ENCODE results near the gene KRTAP9-8.
A peak's percentile ranks its signal among the peaks of the same experiment; 100 is the strongest.
"Not testable (repeated sequence)": the region's sequence is repeated elsewhere in the genome, so short reads cannot be mapped to it uniquely, and the experiment has no call there.

Gene KRTAP9-8, protein sequence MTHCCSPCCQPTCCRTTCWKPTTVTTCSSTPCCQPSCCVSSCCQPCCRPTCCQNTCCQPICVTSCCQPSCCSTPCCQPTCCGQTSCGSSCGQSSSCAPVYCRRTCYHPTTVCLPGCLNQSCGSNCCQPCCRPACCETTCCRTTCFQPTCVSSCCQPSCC

DNA sequence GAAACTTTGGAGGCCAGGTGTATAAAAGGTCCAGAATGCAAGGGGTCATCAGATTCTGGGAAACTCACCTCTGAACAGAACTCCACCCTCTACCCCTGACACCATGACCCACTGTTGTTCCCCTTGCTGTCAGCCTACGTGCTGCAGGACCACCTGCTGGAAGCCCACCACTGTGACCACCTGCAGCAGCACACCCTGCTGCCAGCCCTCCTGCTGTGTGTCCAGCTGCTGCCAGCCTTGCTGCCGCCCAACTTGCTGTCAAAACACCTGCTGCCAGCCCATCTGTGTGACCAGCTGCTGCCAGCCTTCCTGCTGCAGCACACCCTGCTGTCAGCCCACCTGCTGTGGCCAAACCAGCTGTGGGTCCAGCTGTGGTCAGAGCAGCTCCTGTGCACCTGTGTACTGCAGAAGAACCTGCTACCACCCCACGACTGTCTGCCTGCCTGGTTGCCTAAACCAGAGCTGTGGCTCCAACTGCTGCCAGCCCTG lies at the start of gene KRTAP9-8:
KRTAP9-8 (plus strand) TSS at position 51 of the 489 bp plus-strand sequence; CDS start at position 104, 53 bp downstream.
- H3K4me3 ChIP-seq; H3K27ac ChIP-seq; DNase-seq (ENCODE audit: low spot score): not testable (repeated sequence)

- not testable (repeated sequence) for H3K4me3 ChIP-seq; H3K27ac ChIP-seq; DNase-seq (ENCODE audit: low spot score)
Observed at GRCh38 chr17:41189837-41190318, 47.9 kb upstream of the KRTAP9-8 start, which contains the start of gene KRTAP9-1. TSS of gene KRTAP9-1 (plus strand) at chr17:41189887. CDS start at chr17:41189887, 0 bp downstream.

DNA sequence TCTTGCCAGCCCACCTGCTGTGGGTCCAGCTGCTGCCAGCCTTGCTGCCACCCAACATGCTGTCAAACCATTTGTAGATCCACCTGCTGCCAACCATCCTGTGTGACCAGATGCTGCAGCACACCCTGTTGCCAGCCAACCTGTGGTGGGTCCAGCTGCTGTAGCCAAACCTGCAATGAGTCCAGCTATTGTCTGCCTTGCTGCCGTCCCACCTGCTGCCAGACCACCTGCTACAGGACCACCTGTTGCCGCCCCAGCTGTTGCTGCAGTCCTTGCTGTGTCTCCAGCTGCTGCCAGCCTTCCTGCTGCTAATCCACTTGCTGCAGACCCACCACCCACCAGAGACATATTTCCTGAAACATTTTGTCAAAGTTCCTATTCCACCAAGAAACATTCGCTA lies 47.5 kb upstream of the KRTAP9-8 start:
- Histone ChIP-seq H3K27ac (no peak overlapping the region), H3K4me3 (no peak overlapping the region)
- TF ChIP-seq, protein P1, sequence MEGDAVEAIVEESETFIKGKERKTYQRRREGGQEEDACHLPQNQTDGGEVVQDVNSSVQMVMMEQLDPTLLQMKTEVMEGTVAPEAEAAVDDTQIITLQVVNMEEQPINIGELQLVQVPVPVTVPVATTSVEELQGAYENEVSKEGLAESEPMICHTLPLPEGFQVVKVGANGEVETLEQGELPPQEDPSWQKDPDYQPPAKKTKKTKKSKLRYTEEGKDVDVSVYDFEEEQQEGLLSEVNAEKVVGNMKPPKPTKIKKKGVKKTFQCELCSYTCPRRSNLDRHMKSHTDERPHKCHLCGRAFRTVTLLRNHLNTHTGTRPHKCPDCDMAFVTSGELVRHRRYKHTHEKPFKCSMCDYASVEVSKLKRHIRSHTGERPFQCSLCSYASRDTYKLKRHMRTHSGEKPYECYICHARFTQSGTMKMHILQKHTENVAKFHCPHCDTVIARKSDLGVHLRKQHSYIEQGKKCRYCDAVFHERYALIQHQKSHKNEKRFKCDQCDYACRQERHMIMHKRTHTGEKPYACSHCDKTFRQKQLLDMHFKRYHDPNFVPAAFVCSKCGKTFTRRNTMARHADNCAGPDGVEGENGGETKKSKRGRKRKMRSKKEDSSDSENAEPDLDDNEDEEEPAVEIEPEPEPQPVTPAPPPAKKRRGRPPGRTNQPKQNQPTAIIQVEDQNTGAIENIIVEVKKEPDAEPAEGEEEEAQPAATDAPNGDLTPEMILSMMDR (IDR thresholded peaks at IDR 0.05): no peak
- DNase-seq (ENCODE audit: low spot score): no peak

GRCh38 chr17:41196068-41196467 lies 41.7 kb upstream of the KRTAP9-8 start:
- TF ChIP-seq, protein P1 (IDR thresholded peaks at IDR 0.05): no peak
- no peak for DNase-seq (ENCODE audit: low spot score)
- H3K4me3 ChIP-seq: no peak overlapping the region
- no peak overlapping the region for H3K27ac ChIP-seq

GRCh38 chr17:41199421-41200078 lies 38.2 kb upstream of the KRTAP9-8 start:
- no peak for DNase-seq (ENCODE audit: low spot score)
- Histone ChIP-seq H3K4me3 (no peak overlapping the region), H3K27ac (no peak overlapping the region)
- TF ChIP-seq, protein P1 (IDR thresholded peaks at IDR 0.05): no peak

- Histone ChIP-seq H3K27ac (no peak overlapping the region), H3K4me3 (no peak overlapping the region)
- TF ChIP-seq, protein P1 (IDR thresholded peaks at IDR 0.05): no peak
- no peak for DNase-seq (ENCODE audit: low spot score)
Observed at GRCh38 chr17:41211845-41212466, 25.8 kb upstream of the KRTAP9-8 start.

GRCh38 chr17:41212524-41213169 lies 25.2 kb upstream of the KRTAP9-8 start:
- Histone ChIP-seq H3K27ac (no peak overlapping the region), H3K4me3 (no peak overlapping the region)
- TF ChIP-seq, protein P1 (IDR thresholded peaks at IDR 0.05): no peak
- peak; percentile 59 for DNase-seq (ENCODE audit: low spot score)
